ENCODE data around the gene PPRC1. TPM values are rescaled to one million over a fixed set of nuclear protein-coding genes. Genes with fewer than 3 reads are reported as not detected.

PPRC1 gene
- total RNA-seq, result 45.6 TPM

DNA sequence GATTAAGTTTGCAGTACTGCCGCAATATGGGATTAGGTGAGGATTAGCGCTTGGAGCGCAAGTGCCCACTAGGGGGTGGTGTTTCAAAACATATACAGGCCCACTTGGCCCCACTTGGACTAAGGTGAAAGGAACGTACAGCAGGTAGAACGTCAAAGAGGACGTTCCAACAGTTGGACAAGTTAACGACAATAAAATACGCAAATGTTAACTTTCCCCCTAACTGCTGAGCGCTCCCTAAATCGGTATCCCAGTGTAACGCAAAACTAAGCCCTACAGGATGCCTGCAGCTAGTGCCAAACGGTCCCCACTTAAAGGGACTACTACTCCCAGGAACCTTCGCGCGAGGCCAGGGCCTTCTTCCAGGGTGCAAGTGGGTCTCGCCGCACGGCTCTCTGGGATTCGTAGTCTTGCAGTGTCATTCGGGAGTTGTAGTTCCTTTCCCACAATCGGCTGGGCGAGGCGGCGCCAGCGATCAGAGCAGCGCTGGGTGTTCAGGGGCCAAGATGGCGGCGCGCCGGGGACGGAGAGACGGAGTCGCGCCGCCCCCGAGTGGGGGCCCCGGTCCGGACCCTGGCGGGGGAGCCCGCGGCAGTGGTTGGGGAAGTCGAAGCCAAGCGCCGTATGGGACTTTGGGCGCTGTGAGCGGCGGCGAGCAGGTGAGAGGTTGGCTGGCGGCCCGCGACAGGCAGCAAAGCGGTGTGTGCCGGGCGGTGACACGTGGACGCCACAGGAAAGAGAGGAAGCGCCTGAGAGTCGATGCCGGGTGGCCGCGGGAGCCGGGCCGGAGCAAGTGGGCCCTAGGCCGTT is at the start of gene PPRC1:
TSS of gene PPRC1 (plus strand) at position 478 of the 810 bp plus-strand sequence. CDS start at position 507, 29 bp downstream.
- ATAC-seq (peak; percentile 98), DNase-seq (ENCODE audit: low spot score) (peak; percentile 97)
- intact Hi-C loops (cut with DNase I), result no loop called here

DNA sequence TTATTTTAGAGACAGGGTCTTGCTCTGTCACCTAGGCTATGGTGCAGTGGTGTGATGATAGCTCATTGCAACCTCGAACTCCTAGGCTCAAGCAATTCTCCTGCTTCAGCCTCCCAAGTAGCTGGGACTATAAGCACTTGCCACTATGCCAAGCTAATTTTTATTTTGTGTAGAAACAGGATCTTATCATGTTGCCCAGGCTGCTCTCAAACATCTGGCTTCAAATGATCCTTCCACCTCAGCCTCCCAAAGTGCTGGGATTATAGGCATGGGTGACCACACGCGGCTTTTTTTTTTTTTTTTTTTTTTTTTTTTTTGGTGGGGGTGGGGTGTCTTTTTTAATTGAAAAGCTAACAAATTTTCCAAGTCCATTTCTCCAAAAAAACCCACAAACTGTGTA is 49.3 kb upstream of the PPRC1 start:
- ATAC-seq (no peak), DNase-seq (ENCODE audit: low spot score) (no peak)
- intact Hi-C loops (cut with DNase I), result no loop called here

GRCh38 chr10:102085336-102085735 is 47.5 kb upstream of the PPRC1 start:
- DNase-seq (ENCODE audit: low spot score) (no peak), ATAC-seq (no peak)
- intact Hi-C loops (cut with DNase I), result no loop called here

DNA sequence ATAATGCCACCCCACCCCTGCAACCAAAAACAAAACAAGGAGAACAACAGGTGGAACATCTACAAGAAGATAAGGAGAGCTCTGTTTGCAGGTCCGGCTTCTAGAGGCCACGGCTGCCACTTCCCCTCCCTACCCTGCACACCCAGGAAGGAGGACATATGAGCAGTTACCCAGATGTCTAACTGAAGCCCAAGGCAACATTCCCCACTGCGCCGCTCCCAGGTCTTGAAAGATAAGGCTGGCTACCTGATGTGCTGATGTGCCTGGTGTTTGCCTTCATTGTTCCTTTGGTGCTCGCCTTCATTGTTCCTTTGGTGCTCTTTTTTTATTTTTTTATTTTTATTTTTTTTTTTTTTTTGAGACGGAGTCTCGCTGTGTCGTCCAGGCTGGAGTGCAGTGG is 46.6 kb upstream of the PPRC1 start:
- intact Hi-C loops (cut with DNase I), result no loop called here
- DNase-seq (ENCODE audit: low spot score), result no peak

DNA sequence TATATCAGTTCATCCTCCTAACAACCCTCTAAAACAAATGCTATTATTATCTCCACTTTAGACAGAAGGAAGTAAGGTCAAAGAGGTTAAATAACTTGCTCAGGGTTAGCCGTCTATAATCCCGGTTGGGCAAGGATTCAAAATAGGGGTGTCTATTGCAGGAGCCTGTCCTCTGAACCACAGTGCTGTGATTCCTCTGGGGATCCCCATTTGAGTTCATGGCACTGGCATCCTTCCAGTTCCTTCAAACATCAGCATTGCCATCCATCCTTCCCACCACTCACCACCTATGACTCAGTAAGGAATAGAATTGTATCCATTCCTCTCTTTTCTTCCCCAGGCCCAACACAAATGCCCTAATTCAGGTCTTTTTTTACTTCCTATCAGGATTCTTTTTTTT is 42.1 kb upstream of the PPRC1 start:
- no peak for ATAC-seq
- DNase-seq (ENCODE audit: low spot score), result no peak
- intact Hi-C loops (cut with DNase I), result no loop called here

More for the DNA sequence above, 46.6 kb upstream of the PPRC1 start:
- ATAC-seq, result no peak

DNA sequence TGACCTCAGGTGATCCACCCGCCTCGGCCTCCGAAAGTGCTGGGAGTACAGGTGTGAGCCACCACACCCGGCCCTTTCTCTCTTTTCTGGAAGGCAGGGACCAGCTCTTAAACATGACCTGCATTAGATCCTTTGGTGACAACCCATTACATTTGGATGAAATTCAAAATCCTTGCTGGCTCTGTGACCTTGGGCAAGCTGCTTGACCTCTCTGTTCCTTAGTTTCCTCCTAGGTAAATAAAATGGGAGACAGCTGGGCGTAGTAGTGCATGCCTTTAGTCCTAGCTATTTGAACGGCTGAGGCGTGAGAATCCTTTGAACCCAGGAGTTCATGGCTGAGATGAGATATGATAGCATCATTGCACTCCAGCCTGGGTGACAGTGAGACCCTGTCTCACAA is 36.4 kb upstream of the PPRC1 start:
- intact Hi-C loops (cut with DNase I), result no loop called here
- no peak for ATAC-seq

GRCh38 chr10:102101152-102101551 is 31.7 kb upstream of the PPRC1 start:
- ATAC-seq (no peak), DNase-seq (ENCODE audit: low spot score) (no peak)
- intact Hi-C loops (cut with DNase I), result no loop called here

More for the DNA sequence above, 36.4 kb upstream of the PPRC1 start:
- no peak for DNase-seq (ENCODE audit: low spot score)

GRCh38 chr10:102102421-102102820 is 30.4 kb upstream of the PPRC1 start:
- intact Hi-C loops (cut with DNase I), result no loop called here
- ATAC-seq (no peak), DNase-seq (ENCODE audit: low spot score) (no peak)

GRCh38 chr10:102106998-102107397 is 25.8 kb upstream of the PPRC1 start:
- DNase-seq (ENCODE audit: low spot score) (no peak), ATAC-seq (no peak)
- intact Hi-C loops (cut with DNase I), result no loop called here

DNA sequence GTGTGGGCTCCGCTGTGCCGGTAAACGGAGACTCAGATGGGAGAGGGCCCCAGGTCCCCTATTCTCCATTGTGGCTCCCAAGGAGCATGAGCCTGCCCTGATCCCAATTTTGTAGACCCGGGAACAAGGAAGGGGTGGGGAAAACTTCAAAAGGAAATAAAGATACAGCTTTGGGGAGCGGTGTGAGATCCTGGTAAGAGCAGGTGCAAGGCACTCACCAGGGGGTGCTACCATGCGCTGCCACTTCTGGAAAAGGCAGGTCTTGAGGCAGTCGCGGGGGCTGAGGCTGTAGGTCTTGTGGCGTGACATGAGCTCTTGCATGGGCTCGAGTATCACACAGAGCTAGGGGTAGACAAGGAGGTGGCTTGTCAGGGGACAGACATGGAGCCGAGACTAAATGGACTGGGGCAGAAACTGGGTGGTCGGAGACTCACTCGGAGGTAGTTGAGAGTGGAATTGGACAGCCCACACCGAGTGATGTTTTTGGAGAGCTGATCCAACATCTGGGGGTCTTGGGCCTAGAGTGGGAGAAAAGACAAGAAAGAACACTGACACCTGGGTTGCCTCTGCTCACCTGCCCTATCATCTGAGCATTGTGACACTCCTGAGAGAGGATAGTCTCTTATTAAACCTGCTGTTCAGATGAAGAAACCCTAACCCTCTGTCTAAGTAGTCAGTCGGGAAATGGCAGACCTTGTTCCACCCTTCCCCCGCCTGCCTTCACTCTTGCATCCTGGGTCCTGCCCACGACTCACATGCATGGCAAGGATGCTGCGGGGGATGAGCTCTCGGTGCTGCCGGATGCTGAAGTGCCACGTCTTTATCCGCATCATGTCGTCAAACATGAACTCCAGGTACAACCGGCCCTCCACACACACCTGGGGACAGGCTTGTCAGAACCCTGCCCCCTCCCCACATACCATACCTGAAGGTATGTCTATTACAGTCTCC is 23.4 kb upstream of the PPRC1 start:
- DNase-seq (ENCODE audit: low spot score) (no peak), ATAC-seq (no peak)
- intact Hi-C loops (cut with DNase I), result no loop called here

GRCh38 chr10:102111276-102111675 is 21.6 kb upstream of the PPRC1 start:
- intact Hi-C loops (cut with DNase I), result no loop called here
- DNase-seq (ENCODE audit: low spot score) (no peak), ATAC-seq (no peak)

DNA sequence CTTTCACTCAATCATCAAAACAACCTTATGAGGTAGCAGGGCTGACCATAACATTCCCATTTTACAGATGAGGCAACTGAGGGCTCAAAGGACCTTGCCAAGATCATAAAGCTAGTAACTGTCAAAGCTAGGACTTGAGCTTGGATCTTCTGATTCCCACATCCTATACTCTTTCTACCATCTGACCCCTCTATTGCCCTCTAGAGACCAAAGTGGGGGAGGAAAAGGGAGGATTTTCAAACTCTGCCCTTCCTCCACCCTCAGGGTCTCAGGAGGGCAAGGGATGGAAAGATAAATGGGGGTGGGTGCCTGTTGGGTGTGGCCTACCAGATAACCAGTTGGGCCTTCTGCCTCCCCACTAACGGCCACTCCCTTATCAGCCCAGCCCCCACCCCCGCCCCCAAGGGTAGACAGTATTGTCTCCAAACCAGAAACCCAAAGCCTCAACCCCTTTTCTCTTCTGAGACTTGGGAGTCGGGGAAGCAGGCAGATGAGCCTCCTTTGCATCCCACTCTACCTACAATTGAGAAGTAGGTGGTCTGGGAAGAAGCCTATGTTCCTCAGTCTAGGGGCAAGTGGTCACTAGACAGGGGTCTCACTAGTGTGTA is 20.5 kb upstream of the PPRC1 start:
- ATAC-seq, result no peak
- DNase-seq (ENCODE audit: low spot score), result no peak
- intact Hi-C loops (cut with DNase I), result no loop called here

DNA sequence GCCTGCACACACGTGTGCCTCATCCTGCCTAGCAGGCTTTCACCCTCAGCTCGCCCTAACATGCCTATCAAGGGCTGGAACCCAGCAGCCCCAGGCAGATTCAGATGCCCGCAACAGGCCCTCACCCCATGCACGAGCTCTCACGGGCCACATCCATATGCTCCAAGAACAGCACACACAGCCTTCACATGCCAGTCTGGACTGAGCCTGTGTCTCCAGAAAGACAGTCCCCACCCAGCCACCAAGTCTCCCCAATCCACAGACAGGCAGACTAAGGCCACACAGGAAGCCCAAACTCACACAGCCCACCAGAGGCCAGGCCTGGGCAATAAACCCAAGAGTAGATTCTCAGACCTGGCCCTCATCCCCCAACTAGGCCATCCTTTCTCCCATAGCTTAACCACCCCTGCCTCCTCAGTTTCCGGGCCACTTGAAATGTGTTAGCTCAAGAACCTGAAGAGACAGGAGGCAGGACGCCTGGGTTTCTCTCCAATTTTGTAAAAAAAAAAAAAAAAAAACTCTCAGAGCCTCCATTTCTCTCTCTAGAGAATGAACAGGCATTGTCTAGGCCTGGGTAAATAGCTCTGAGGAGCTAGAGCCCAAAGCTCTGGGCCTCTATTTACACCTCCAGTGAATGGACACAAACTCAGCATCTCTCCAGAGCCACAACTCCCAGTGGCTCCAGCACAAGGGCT is 19.4 kb upstream of the PPRC1 start:
- no peak for DNase-seq (ENCODE audit: low spot score)
- intact Hi-C loops (cut with DNase I), result no loop called here
- no peak for ATAC-seq

DNA sequence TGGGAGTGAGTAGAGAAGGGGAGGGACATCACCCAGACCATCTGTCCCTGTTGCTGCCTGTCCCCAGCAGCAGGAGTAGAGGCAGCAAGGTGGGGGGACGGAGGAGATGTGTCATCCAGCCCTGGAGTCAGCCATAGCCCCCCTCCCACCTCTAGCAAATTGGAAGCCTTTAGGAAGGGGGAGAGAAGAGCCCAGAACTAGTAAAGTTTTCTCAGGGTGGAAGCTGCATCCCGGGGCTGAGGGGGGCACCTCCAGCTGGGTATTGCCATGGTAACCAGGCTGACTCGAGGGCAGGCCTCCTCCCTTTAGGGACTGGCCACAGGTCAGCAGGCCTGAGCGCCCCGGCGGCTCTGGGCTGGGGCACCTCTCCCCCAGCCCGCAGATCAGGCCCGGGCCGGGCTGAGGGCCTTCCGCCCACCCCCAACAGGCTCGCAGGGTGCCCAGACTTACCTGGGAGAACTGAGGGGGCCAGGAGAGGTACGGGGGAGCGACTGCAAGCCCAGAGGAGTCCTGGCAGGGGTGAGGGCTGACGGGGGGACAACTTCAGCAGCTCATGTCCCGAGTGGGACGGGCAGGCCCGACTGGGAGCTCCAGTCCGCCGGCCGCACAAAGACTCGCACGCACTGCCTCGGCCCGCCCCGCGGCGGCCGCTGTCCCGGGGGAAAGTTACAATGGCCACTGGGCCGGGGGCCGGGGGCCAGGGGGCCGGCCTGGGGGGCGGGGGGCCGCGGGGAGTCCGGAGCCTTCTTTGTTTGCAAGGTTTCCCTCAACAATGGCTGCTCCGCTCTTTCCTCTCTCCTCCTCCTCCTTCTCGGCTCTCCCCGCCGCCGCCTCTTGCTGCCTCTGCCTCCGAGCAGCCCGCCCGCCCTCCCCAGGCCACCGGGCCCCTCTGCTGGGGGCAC is 18.6 kb upstream of the PPRC1 start:
- intact Hi-C loops (cut with DNase I), result no loop called here
- ATAC-seq, result no peak
- DNase-seq (ENCODE audit: low spot score), result peak; percentile 63

GRCh38 chr10:102114861-102115618 is 17.8 kb upstream of the PPRC1 start:
- intact Hi-C loops (cut with DNase I), result no loop called here

DNA sequence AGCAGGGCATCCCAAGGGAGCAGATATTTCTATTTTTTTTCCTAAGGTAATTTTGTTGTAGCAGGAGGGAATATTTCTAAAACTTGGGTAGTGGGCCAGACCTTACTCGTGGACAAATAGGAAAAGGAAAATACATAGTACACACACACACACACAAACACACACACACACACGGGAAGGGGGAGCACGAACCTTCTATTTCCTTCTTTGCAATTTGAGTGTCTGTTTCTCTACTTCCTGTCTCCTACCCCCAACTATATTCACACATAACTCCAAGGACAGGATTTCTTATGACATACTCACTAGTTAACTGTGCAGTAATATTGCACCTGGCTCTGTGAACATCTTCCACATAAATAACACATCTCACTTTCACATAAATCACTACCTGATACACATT is 17.1 kb upstream of the PPRC1 start:
- no peak for DNase-seq (ENCODE audit: low spot score)
- intact Hi-C loops (cut with DNase I), result no loop called here
- no peak for ATAC-seq

More at GRCh38 chr10:102114861-102115618, 17.8 kb upstream of the PPRC1 start:
- DNase-seq (ENCODE audit: low spot score) (peak; percentile 94), ATAC-seq (peak; percentile 84)

GRCh38 chr10:102116656-102117055 is 16.2 kb upstream of the PPRC1 start:
- intact Hi-C loops (cut with DNase I), result no loop called here
- ATAC-seq (no peak), DNase-seq (ENCODE audit: low spot score) (no peak)
